Osteoblast (primary cell): ENCODE data around the gene TMF1. TPM values are rescaled to one million over a fixed set of nuclear protein-coding genes. Genes with fewer than 3 reads are reported as not detected.

Source experiments
- DNase-seq: peaks from one replicate; pipeline ENCODE4 v3.0.0; 2011; ENCODE audit warnings: low spot score, mixed read lengths; ENCODE audit not compliant: insufficient read length; ENCODE audit errors: missing footprints
- H2AFZ ChIP-seq: 2 replicates; pipeline ENCODE4 v1.6.0; 2011; ENCODE audit warnings: mild to moderate bottlenecking, low read length
- H3K27ac ChIP-seq: 2 replicates; pipeline ENCODE4 v1.5.1; 2011; ENCODE audit warnings: mild to moderate bottlenecking, low read depth, low read length, moderate library complexity
- H3K27me3 ChIP-seq: 2 replicates; pipeline ENCODE4 v1.6.0; 2012; ENCODE audit warnings: mild to moderate bottlenecking, control low read depth, inconsistent platforms, low read length, moderate library complexity; ENCODE audit not compliant: insufficient read depth
- H3K36me3 ChIP-seq: 2 replicates; pipeline ENCODE4 v1.5.1; 2011; ENCODE audit warnings: mild to moderate bottlenecking, low read length, control low read depth, moderate library complexity; ENCODE audit not compliant: insufficient read depth
- H3K4me1 ChIP-seq: 2 replicates; pipeline ENCODE4 v1.5.1; 2011; ENCODE audit warnings: mild to moderate bottlenecking, low read length, control low read depth, moderate library complexity; ENCODE audit not compliant: insufficient read depth
- H3K4me2 ChIP-seq: 2 replicates; pipeline ENCODE4 v1.6.0; 2011; ENCODE audit warnings: mild to moderate bottlenecking, low read length; ENCODE audit not compliant: insufficient read depth
- H3K4me3 ChIP-seq: fragments of 200-600 bp; sonication (generic); 3 replicates; pipeline ENCODE4 v1.5.1; 2012; ENCODE audit warnings: mild to moderate bottlenecking, low read length, inconsistent platforms; ENCODE audit not compliant: insufficient read depth
- H3K79me2 ChIP-seq: 2 replicates; pipeline ENCODE4 v1.6.0; 2012; ENCODE audit warnings: mild to moderate bottlenecking, low read length, control low read depth, inconsistent platforms; ENCODE audit not compliant: insufficient read depth
- H3K9me3 ChIP-seq: 2 replicates; pipeline ENCODE4 v1.5.1; 2011; ENCODE audit warnings: low read depth, low read length, control low read depth
- H4K20me1 ChIP-seq: 2 replicates; pipeline ENCODE4 v1.6.0; 2012; ENCODE audit warnings: mild to moderate bottlenecking, low read length, control low read depth; ENCODE audit not compliant: insufficient read depth
- CTCF ChIP-seq: IDR thresholded peaks from 2 replicates; pipeline ENCODE4 v1.5.1; 2011; ENCODE audit warnings: mild to moderate bottlenecking, low read depth, low read length, moderate library complexity; ENCODE audit errors: extremely low read depth
- total RNA-seq: library from RNA; depleted of rRNA; stranded (reverse); fragments of >200 nt; gene quantifications from 2 replicates; pipeline ENCODE4 v1.2.3, GENCODE V29; 2012

TMF1 gene
- total RNA-seq, 1 donor = 45.6 TPM

DNA sequence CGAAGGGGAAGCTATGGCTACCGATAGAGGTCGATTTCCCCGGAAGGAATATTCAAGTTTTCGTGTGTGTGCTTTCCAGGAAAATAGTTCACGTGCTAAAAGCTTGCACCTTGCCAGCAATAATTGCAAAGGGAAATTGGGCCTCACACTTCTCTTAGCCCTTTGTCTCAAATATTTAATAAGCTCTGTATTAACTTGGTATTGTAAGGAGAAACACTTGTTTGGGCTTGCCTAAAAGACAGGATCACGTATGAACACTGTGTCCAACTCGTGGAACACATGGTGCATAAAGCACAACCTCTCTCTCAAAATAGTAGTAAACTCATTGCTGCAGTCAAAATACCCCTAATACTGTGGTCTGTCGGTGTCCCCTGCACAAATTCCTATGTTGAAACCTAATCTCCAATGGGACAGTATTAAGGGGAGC, 352 bp upstream of the TMF1 start:
- no peak for DNase-seq
- Histone ChIP-seq H3K4me3 (peak overlapping the region; percentile 89), H2AFZ (peak overlapping the region; percentile 79), H3K27ac (peak overlapping the region; percentile 95), H3K9me3 (no peaks in the 10 kb centered on the region), H3K36me3 (peaks cover 43% of the 10 kb centered on the region), H3K79me2 (peaks cover 45% of the 10 kb centered on the region), H3K4me1 (peaks cover 10% of the 10 kb centered on the region), H3K4me2 (peak overlapping the region; percentile 85), H4K20me1 (peaks cover 27% of the 10 kb centered on the region), H3K27me3 (no peaks in the 10 kb centered on the region)
- no peak for TF ChIP-seq CTCF

- Histone ChIP-seq H3K4me1 (peaks cover 15% of the 10 kb centered on the region), H2AFZ (no peak overlapping the region), H3K36me3 (peaks cover 38% of the 10 kb centered on the region), H3K79me2 (peaks cover 71% of the 10 kb centered on the region), H3K4me2 (peak overlapping the region; percentile 85), H3K9me3 (no peaks in the 10 kb centered on the region), H3K27ac (no peak overlapping the region), H4K20me1 (peaks cover 33% of the 10 kb centered on the region), H3K27me3 (no peaks in the 10 kb centered on the region), H3K4me3 (no peak overlapping the region)
- TF ChIP-seq CTCF = no peak
- DNase-seq = no peak
Observed at GRCh38 chr3:69048990-69049389, 3.1 kb downstream of the TMF1 start.

DNA sequence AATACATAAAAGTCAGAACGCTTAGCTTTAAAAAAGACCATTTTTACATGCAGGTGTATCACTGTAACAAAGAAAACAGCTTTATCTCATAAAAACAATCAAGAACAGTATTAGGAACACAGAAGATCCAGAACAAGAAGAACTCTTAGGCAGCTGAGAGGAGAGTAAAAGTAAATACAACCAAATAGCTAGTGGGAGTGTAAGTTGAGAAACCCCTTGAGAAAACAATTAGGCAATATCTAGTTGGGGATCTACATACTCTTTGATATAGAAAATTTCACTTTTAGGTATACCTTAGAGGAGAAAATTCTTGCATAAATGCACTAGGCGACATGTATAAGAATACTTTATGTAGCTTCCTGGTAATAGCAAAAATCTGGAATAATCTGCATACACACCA, 7.5 kb downstream of the TMF1 start:
- Histone ChIP-seq H3K9me3 (no peaks in the 10 kb centered on the region), H3K4me2 (no peak overlapping the region), H3K27ac (no peak overlapping the region), H3K4me1 (peaks cover 6% of the 10 kb centered on the region), H2AFZ (no peak overlapping the region), H4K20me1 (peaks cover 17% of the 10 kb centered on the region), H3K27me3 (no peaks in the 10 kb centered on the region), H3K36me3 (peaks cover 77% of the 10 kb centered on the region), H3K4me3 (no peak overlapping the region), H3K79me2 (peaks cover 56% of the 10 kb centered on the region)
- no peak for DNase-seq
- no peak for TF ChIP-seq CTCF

GRCh38 chr3:69033470-69033869, 18.7 kb downstream of the TMF1 start:
- H3K27ac ChIP-seq = peak overlapping the region; percentile 91
- H3K36me3 ChIP-seq = peaks cover 84% of the 10 kb centered on the region
- DNase-seq = peak; percentile 38
- H3K79me2 ChIP-seq = peaks cover 24% of the 10 kb centered on the region
- H2AFZ ChIP-seq = no peak overlapping the region
- H3K4me1 ChIP-seq = peaks cover 25% of the 10 kb centered on the region
- peak overlapping the region; percentile 60 for H3K4me2 ChIP-seq
- H4K20me1 ChIP-seq = no peaks in the 10 kb centered on the region
- H3K4me3 ChIP-seq = no peak overlapping the region
- H3K9me3 ChIP-seq = no peaks in the 10 kb centered on the region
- no peaks in the 10 kb centered on the region for H3K27me3 ChIP-seq
- TF ChIP-seq CTCF = no peak
